Progenitor cell of endocrine pancreas (in vitro differentiated cells): ENCODE measurements around the gene PRSS50. TPM values are rescaled to one million over a fixed set of nuclear protein-coding genes. Genes with fewer than 3 reads are reported as not detected.

Experiments used
- DNase-seq: peaks from one replicate; pipeline ENCODE4 v3.0.0; 2021; ENCODE audit warnings: low spot score; ENCODE audit not compliant: unreplicated experiment
- H3K27ac Mint-ChIP-seq: 2 replicates; pipeline ENCODE4 v1.8.0; 2021; ENCODE audit warnings: mild to moderate bottlenecking, moderate library complexity, mixed read lengths
- H3K27me3 Mint-ChIP-seq: 2 replicates; pipeline ENCODE4 v1.8.0; 2021; ENCODE audit warnings: mixed read lengths
- H3K36me3 Mint-ChIP-seq: 2 replicates; pipeline ENCODE4 v1.8.0; 2022; ENCODE audit warnings: mixed read lengths; ENCODE audit not compliant: insufficient read depth
- H3K4me1 Mint-ChIP-seq: 2 replicates; pipeline ENCODE4 v1.8.0; 2021; ENCODE audit warnings: low read depth, mixed read lengths
- H3K4me3 Mint-ChIP-seq: 2 replicates; pipeline ENCODE4 v1.8.0; 2021; ENCODE audit warnings: low read depth, mild to moderate bottlenecking, moderate library complexity, mixed read lengths
- H3K9me3 Mint-ChIP-seq: 2 replicates; pipeline ENCODE4 v1.8.0; 2021; ENCODE audit warnings: low read depth, mixed read lengths
- CTCF ChIP-seq: fragments of 200-600 bp; sonication (generic); IDR thresholded peaks from one replicate; pipeline ENCODE4 v1.5.0; 2021; ENCODE audit warnings: antibody characterized with exemption, mild to moderate bottlenecking; ENCODE audit not compliant: unreplicated experiment
- total RNA-seq: library from RNA; stranded (reverse); gene quantifications from 2 replicates; pipeline ENCODE4 v1.2.1, GENCODE V29; 2021

The PRSS50 gene
- total RNA-seq, 1 donor from 2014 or later: 1.9 TPM

- TF ChIP-seq CTCF: no peak
- no peak for DNase-seq
- H3K36me3 Mint-ChIP-seq: no peaks in the 10 kb centered on the region
- H3K27ac Mint-ChIP-seq: no peak overlapping the region
- peaks cover 43% of the 10 kb centered on the region for H3K27me3 Mint-ChIP-seq
- H3K4me1 Mint-ChIP-seq: peaks cover 3% of the 10 kb centered on the region
- H3K9me3 Mint-ChIP-seq: no peaks in the 10 kb centered on the region
- H3K4me3 Mint-ChIP-seq: no peak overlapping the region
Measured at GRCh38 chr3:46699676-46700523, 17.8 kb downstream of the PRSS50 start.

GRCh38 chr3:46695962-46696894, 21.4 kb downstream of the PRSS50 start:
- Mint-ChIP-seq H3K4me3 (no peak overlapping the region), H3K4me1 (peaks cover 8% of the 10 kb centered on the region), H3K27ac (no peak overlapping the region), H3K9me3 (no peaks in the 10 kb centered on the region), H3K27me3 (peaks cover 31% of the 10 kb centered on the region), H3K36me3 (no peaks in the 10 kb centered on the region)
- TF ChIP-seq CTCF: no peak
- no peak for DNase-seq

- peak; percentile 50 for TF ChIP-seq CTCF
- no peak overlapping the region for H3K27ac Mint-ChIP-seq
- peak; percentile 20 for DNase-seq
- peaks cover 8% of the 10 kb centered on the region for H3K4me1 Mint-ChIP-seq
- no peaks in the 10 kb centered on the region for H3K9me3 Mint-ChIP-seq
- peaks cover 31% of the 10 kb centered on the region for H3K27me3 Mint-ChIP-seq
- no peak overlapping the region for H3K4me3 Mint-ChIP-seq
- H3K36me3 Mint-ChIP-seq: no peaks in the 10 kb centered on the region
Measured at GRCh38 chr3:46695177-46695961, 22.3 kb downstream of the PRSS50 start.

- peak overlapping the region; percentile 16 for H3K4me3 Mint-ChIP-seq
- H3K27ac Mint-ChIP-seq: no peak overlapping the region
- DNase-seq: no peak
- peaks cover 7% of the 10 kb centered on the region for H3K4me1 Mint-ChIP-seq
- no peaks in the 10 kb centered on the region for H3K36me3 Mint-ChIP-seq
- TF ChIP-seq CTCF: no peak
- H3K9me3 Mint-ChIP-seq: no peaks in the 10 kb centered on the region
- peaks cover 32% of the 10 kb centered on the region for H3K27me3 Mint-ChIP-seq
Measured at GRCh38 chr3:46694520-46694919, 23.1 kb downstream of the PRSS50 start.

- DNase-seq: no peak
- H3K4me3 Mint-ChIP-seq: no peak overlapping the region
- no peak for TF ChIP-seq CTCF
- H3K36me3 Mint-ChIP-seq: no peaks in the 10 kb centered on the region
- peaks cover 32% of the 10 kb centered on the region for H3K27me3 Mint-ChIP-seq
- H3K27ac Mint-ChIP-seq: no peak overlapping the region
- no peaks in the 10 kb centered on the region for H3K9me3 Mint-ChIP-seq
- peaks cover 5% of the 10 kb centered on the region for H3K4me1 Mint-ChIP-seq
Measured at GRCh38 chr3:46693892-46694226, 23.8 kb downstream of the PRSS50 start.
